GM15510 (cell line): Measurements from ENCODE around the gene TBC1D22B.

Source experiments
- POLR2A ChIP-seq: IDR thresholded peaks from 3 replicates; pipeline ENCODE4 v1.6.1; 2011; ENCODE audit warnings: borderline replicate concordance; ENCODE audit not compliant: insufficient read length; ENCODE audit errors: extremely low read depth

TBC1D22B gene

GRCh38 chr6:37319856-37320480 is 62.4 kb downstream of the TBC1D22B start:
- no peak for TF ChIP-seq POLR2A

GRCh38 chr6:37320646-37321045 is 63.1 kb downstream of the TBC1D22B start:
- no peak for TF ChIP-seq POLR2A

GRCh38 chr6:37321101-37321500 is 63.5 kb downstream of the TBC1D22B start:
- no peak for TF ChIP-seq POLR2A

- no peak for TF ChIP-seq POLR2A
These were observed 64.2 kb downstream of the TBC1D22B start for GRCh38 chr6:37321516-37322415.

- TF ChIP-seq POLR2A: no peak
These were observed 66.0 kb downstream of the TBC1D22B start for GRCh38 chr6:37323580-37323979.

- no peak for TF ChIP-seq POLR2A
These were observed 66.8 kb downstream of the TBC1D22B start for GRCh38 chr6:37324131-37325033.

GRCh38 chr6:37331047-37331446 is 73.5 kb downstream of the TBC1D22B start:
- no peak for TF ChIP-seq POLR2A

GRCh38 chr6:37332894-37333293 is 75.3 kb downstream of the TBC1D22B start:
- TF ChIP-seq POLR2A: no peak

- no peak for TF ChIP-seq POLR2A
These were observed 76.5 kb downstream of the TBC1D22B start for GRCh38 chr6:37334047-37334446.

- TF ChIP-seq POLR2A: no peak
These were observed 81.2 kb downstream of the TBC1D22B start for GRCh38 chr6:37338745-37339255.

GRCh38 chr6:37339741-37340638 is 82.4 kb downstream of the TBC1D22B start:
- no peak for TF ChIP-seq POLR2A

GRCh38 chr6:37340639-37340943 is 83.0 kb downstream of the TBC1D22B start:
- no peak for TF ChIP-seq POLR2A

GRCh38 chr6:37343248-37343647 is 85.7 kb downstream of the TBC1D22B start:
- TF ChIP-seq POLR2A: no peak

- TF ChIP-seq POLR2A: no peak
These were observed 86.7 kb downstream of the TBC1D22B start for GRCh38 chr6:37344308-37344707.
